Fibroblast of villous mesenchyme (primary cell): ENCODE measurements around the gene LPAR5. TPM values are rescaled to one million over a fixed set of nuclear protein-coding genes. Genes with fewer than 3 reads are reported as not detected.
A peak's percentile ranks its signal among the peaks of the same experiment; 100 is the strongest.

ENCODE experiments used
- DNase-seq: peaks from one replicate; pipeline ENCODE4 v3.0.0-alpha.2; 2010; ENCODE audit warnings: low read depth
- H3K4me3 ChIP-seq: 2 replicates; pipeline ENCODE4 v1.5.1; 2011; ENCODE audit warnings: low read depth, mild to moderate bottlenecking, low read length
- CTCF ChIP-seq: IDR thresholded peaks from 2 replicates; pipeline ENCODE4 v1.5.1; 2012; ENCODE audit warnings: low read depth, mild to moderate bottlenecking, low read length; ENCODE audit not compliant: insufficient read depth
- total RNA-seq: library from RNA; depleted of rRNA; stranded (reverse); fragments of >200 nt; gene quantifications from 2 replicates; pipeline ENCODE4 v1.2.3, GENCODE V29; 2012

The LPAR5 gene
- total RNA-seq, 1 donor = not detected

DNA sequence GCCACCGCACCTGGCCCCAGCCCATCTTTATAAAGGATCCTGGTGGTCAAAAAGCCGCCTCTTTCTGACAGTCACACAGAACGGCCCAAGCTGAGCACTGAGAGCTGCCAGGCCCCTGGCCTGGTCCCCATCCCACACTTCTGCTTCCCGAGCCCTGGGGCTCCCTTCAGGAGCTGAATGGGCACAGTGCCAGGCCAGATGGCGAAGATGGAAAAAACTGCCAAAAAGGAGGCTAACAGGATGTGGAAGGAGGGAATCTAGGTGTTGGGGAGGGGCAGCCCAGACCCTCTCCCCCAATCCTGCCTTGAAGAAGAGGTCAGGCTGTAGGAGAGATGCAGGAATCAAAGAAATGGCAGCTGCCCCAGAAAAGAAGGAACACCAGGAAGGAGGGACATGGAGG is 5.0 kb downstream of the LPAR5 start:
- DNase-seq = no peak
- no peak for TF ChIP-seq CTCF
- H3K4me3 ChIP-seq = no peak overlapping the region

GRCh38 chr12:6627616-6628015 is 8.1 kb downstream of the LPAR5 start:
- no peak for DNase-seq
- no peak overlapping the region for H3K4me3 ChIP-seq
- TF ChIP-seq CTCF = no peak

- no peak for TF ChIP-seq CTCF
- no peak overlapping the region for H3K4me3 ChIP-seq
- DNase-seq = no peak
Observed at GRCh38 chr12:6626654-6627283, 9.0 kb downstream of the LPAR5 start.

DNA sequence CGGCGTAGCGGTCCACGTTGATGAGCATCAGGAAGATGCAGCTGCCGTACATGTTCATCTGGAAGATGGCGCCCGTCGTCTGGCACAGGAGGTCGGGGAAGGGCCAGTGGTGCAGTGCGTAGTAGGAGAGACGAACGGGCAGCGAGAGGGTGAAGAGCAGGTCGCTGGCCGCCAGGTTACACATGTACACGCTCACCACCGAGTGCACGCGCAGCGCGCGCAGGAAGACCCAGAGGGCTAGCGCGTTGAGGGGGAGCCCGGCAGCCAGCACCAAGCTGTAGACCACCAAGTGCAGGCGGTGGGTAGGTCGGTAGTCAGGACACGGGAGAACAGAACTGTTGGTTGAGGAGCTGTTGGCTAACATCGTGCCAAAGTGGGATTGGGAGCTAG is 14.9 kb downstream of the LPAR5 start:
- H3K4me3 ChIP-seq = no peak overlapping the region
- TF ChIP-seq CTCF = no peak

GRCh38 chr12:6620137-6620884 is 15.4 kb downstream of the LPAR5 start:
- H3K4me3 ChIP-seq = no peak overlapping the region
- peak; percentile 32 for DNase-seq
- TF ChIP-seq CTCF = peak; percentile 52

More for the DNA sequence above, 14.9 kb downstream of the LPAR5 start:
- no peak for DNase-seq

GRCh38 chr12:6618483-6619225 is 17.1 kb downstream of the LPAR5 start:
- no peak for DNase-seq
- no peak for TF ChIP-seq CTCF
- no peak overlapping the region for H3K4me3 ChIP-seq
